Iris pigment epithelial cell (primary cell): ENCODE data around the gene ARHGAP26.

Experiments
- DNase-seq: peaks from one replicate; pipeline ENCODE4 v3.0.0-alpha.2; 2011; ENCODE audit warnings: low read depth

Gene ARHGAP26

GRCh38 chr5:143205386-143205785, 435.2 kb downstream of the ARHGAP26 start:
- DNase-seq = peak; percentile 96

GRCh38 chr5:143205883-143206195, 435.7 kb downstream of the ARHGAP26 start:
- no peak for DNase-seq

- DNase-seq = no peak
Measured at GRCh38 chr5:143206196-143207053, 436.2 kb downstream of the ARHGAP26 start.

GRCh38 chr5:143207058-143207457, 436.9 kb downstream of the ARHGAP26 start:
- DNase-seq = no peak

GRCh38 chr5:143207563-143208364, 437.6 kb downstream of the ARHGAP26 start:
- no peak for DNase-seq

GRCh38 chr5:143208365-143208641, 438.1 kb downstream of the ARHGAP26 start:
- no peak for DNase-seq

GRCh38 chr5:143208781-143209510, 438.8 kb downstream of the ARHGAP26 start:
- DNase-seq = no peak

GRCh38 chr5:143209881-143210395, 439.8 kb downstream of the ARHGAP26 start:
- DNase-seq = no peak

GRCh38 chr5:143210576-143210975, 440.4 kb downstream of the ARHGAP26 start:
- DNase-seq = no peak

- no peak for DNase-seq
Measured at GRCh38 chr5:143212261-143212660, 442.1 kb downstream of the ARHGAP26 start.

GRCh38 chr5:143213231-143213850, 443.2 kb downstream of the ARHGAP26 start:
- peak; percentile 20 for DNase-seq

GRCh38 chr5:143213851-143214363, 443.7 kb downstream of the ARHGAP26 start:
- DNase-seq = peak; percentile 45

- no peak for DNase-seq
Measured at GRCh38 chr5:143214458-143214857, 444.3 kb downstream of the ARHGAP26 start.

GRCh38 chr5:143214890-143215289, 444.7 kb downstream of the ARHGAP26 start:
- no peak for DNase-seq

GRCh38 chr5:143215690-143216089, 445.5 kb downstream of the ARHGAP26 start:
- DNase-seq = no peak

GRCh38 chr5:143216211-143216610, 446.0 kb downstream of the ARHGAP26 start:
- DNase-seq = no peak

- peak; percentile 61 for DNase-seq
Measured at GRCh38 chr5:143217065-143217803, 447.1 kb downstream of the ARHGAP26 start.

GRCh38 chr5:143217804-143218160, 447.6 kb downstream of the ARHGAP26 start:
- no peak for DNase-seq

GRCh38 chr5:143218517-143219170, 448.5 kb downstream of the ARHGAP26 start:
- DNase-seq = no peak

GRCh38 chr5:143219696-143220095, 449.5 kb downstream of the ARHGAP26 start:
- DNase-seq = peak; percentile 50
